HEK293 (cell line): ENCODE data around the gene IGF2BP1.

Experiments
- CTCF ChIA-PET: fragments of 350-600 bp; formaldehyde crosslinking; extraction: SDS; loops from one replicate; lab custom pipeline; 2021; ENCODE audit warnings: antibody characterized with exemption; lab: Yijun Ruan, JAX
- POLR2A ChIA-PET: fragments of 300-600 bp; formaldehyde crosslinking; extraction: SDS; loops from one replicate; lab custom pipeline; 2020; ENCODE audit warnings: antibody characterized with exemption, inconsistent platforms; lab: Yijun Ruan, JAX
- H3K27ac ChIP-seq: fragments of 200-500 bp; sonication (Bioruptor generic); 2 replicates; pipeline ENCODE4 v1.5.1; 2014; ENCODE audit warnings: low read depth, low read length, control low read depth, inconsistent platforms; ENCODE audit errors: extremely low read depth
- H3K36me3 ChIP-seq, 2 experiments: fragments of 200-500 bp in 1 of 2; sonication (Bioruptor generic) in 1 of 2; 1 replicate in 1 of 2; 2 replicates in 1 of 2; pipeline ENCODE4 v1.5.1; 2014 to 2017; ENCODE audit warnings: inconsistent platforms in 2 of 2, low read length in 2 of 2; ENCODE audit not compliant: control insufficient read depth in 2 of 2, insufficient read depth in 1 of 2
- H3K4me1 ChIP-seq: fragments of 200-500 bp; sonication (Bioruptor generic); 2 replicates; pipeline ENCODE4 v1.5.1; 2014; ENCODE audit warnings: mild to moderate bottlenecking, low read length, inconsistent platforms; ENCODE audit not compliant: control insufficient read depth, insufficient read depth
- H3K4me3 ChIP-seq: 2 replicates; pipeline ENCODE4 v1.5.1; 2011; ENCODE audit warnings: low read depth, mild to moderate bottlenecking, control low read depth, low read length, moderate library complexity
- H3K9me3 ChIP-seq: fragments of 200-500 bp; sonication (Bioruptor generic); 2 replicates; pipeline ENCODE4 v1.5.1; 2014; ENCODE audit warnings: low read depth, low read length, inconsistent platforms; ENCODE audit not compliant: control insufficient read depth, insufficient read depth
- GLIS2 ChIP-seq: fragments of 450-650 bp; formaldehyde crosslinking; IDR thresholded peaks from 2 replicates; pipeline ENCODE4 v1.5.1; 2016; ENCODE audit warnings: missing biosample characterization, missing genetic modification characterization
- PRDM6 ChIP-seq: fragments of 450-650 bp; formaldehyde crosslinking; IDR thresholded peaks from 2 replicates; pipeline ENCODE4 v1.5.1; 2017; ENCODE audit warnings: missing biosample characterization, missing genetic modification characterization
- REPIN1 ChIP-seq: fragments of 450-650 bp; formaldehyde crosslinking; IDR thresholded peaks from 2 replicates; pipeline ENCODE4 v1.5.1; 2017; ENCODE audit warnings: missing biosample characterization, missing genetic modification characterization, low read depth
- SP2 ChIP-seq: fragments of 450-650 bp; formaldehyde crosslinking; IDR thresholded peaks from 2 replicates; pipeline ENCODE4 v1.5.1; 2016; ENCODE audit warnings: missing biosample characterization, missing genetic modification characterization
- WT1 ChIP-seq: fragments of 450-650 bp; formaldehyde crosslinking; IDR thresholded peaks from 2 replicates; pipeline ENCODE4 v1.5.1; 2016; ENCODE audit warnings: missing biosample characterization, missing genetic modification characterization
- ZNF121 ChIP-seq: fragments of 450-650 bp; formaldehyde crosslinking; IDR thresholded peaks from 2 replicates; pipeline ENCODE4 v1.5.1; 2016; ENCODE audit warnings: missing biosample characterization, missing genetic modification characterization
- ZNF133 ChIP-seq: fragments of 450-650 bp; formaldehyde crosslinking; IDR thresholded peaks from 2 replicates; pipeline ENCODE4 v1.5.1; 2016; ENCODE audit warnings: missing biosample characterization, missing genetic modification characterization
- ZNF140 ChIP-seq: fragments of 450-650 bp; formaldehyde crosslinking; IDR thresholded peaks from 2 replicates; pipeline ENCODE4 v1.5.1; 2016; ENCODE audit warnings: missing biosample characterization, missing genetic modification characterization
- ZNF211 ChIP-seq: fragments of 450-650 bp; formaldehyde crosslinking; IDR thresholded peaks from 2 replicates; pipeline ENCODE4 v1.5.1; 2016; ENCODE audit warnings: low read depth, missing biosample characterization, missing genetic modification characterization
- ZNF350 ChIP-seq: fragments of 450-650 bp; formaldehyde crosslinking; IDR thresholded peaks from 2 replicates; pipeline ENCODE4 v1.5.0; 2017; ENCODE audit warnings: missing biosample characterization, mild to moderate bottlenecking, missing genetic modification characterization
- ZNF426 ChIP-seq: fragments of 450-650 bp; formaldehyde crosslinking; IDR thresholded peaks from 2 replicates; pipeline ENCODE4 v1.5.1; 2017; ENCODE audit warnings: missing biosample characterization, missing genetic modification characterization, mild to moderate bottlenecking, inconsistent platforms, moderate library complexity
- ZNF449 ChIP-seq: fragments of 450-650 bp; formaldehyde crosslinking; IDR thresholded peaks from 2 replicates; pipeline ENCODE4 v1.5.1; 2017; ENCODE audit warnings: missing biosample characterization, mild to moderate bottlenecking, missing genetic modification characterization, moderate library complexity
- ZNF548 ChIP-seq: fragments of 450-650 bp; formaldehyde crosslinking; IDR thresholded peaks from 2 replicates; pipeline ENCODE4 v1.5.1; 2016; ENCODE audit warnings: missing biosample characterization, missing genetic modification characterization
- ZNF580 ChIP-seq: fragments of 450-650 bp; formaldehyde crosslinking; IDR thresholded peaks from 2 replicates; pipeline ENCODE4 v1.5.1; 2016; ENCODE audit warnings: missing biosample characterization, missing genetic modification characterization
- ZNF624 ChIP-seq: fragments of 450-650 bp; formaldehyde crosslinking; IDR thresholded peaks from 2 replicates; pipeline ENCODE4 v1.5.1; 2017; ENCODE audit warnings: missing biosample characterization, missing genetic modification characterization
- ZNF660 ChIP-seq: fragments of 450-650 bp; IDR thresholded peaks from 2 replicates; pipeline ENCODE4 v1.5.1; 2018; ENCODE audit warnings: missing biosample characterization, mild to moderate bottlenecking, missing genetic modification characterization
- ZSCAN16 ChIP-seq: fragments of 450-650 bp; formaldehyde crosslinking; IDR thresholded peaks from 2 replicates; pipeline ENCODE4 v1.5.1; 2016; ENCODE audit warnings: missing biosample characterization, missing genetic modification characterization
- ZSCAN23 ChIP-seq: fragments of 450-650 bp; formaldehyde crosslinking; IDR thresholded peaks from 2 replicates; pipeline ENCODE4 v1.5.1; 2016; ENCODE audit warnings: missing biosample characterization, missing genetic modification characterization
- ZSCAN4 ChIP-seq: fragments of 450-650 bp; formaldehyde crosslinking; IDR thresholded peaks from 2 replicates; pipeline ENCODE4 v1.5.1; 2017; ENCODE audit warnings: missing biosample characterization, missing genetic modification characterization

Gene IGF2BP1

GRCh38 chr17:49038138-49038537, 41.0 kb downstream of the IGF2BP1 start:
- TF ChIP-seq SP2 (no peak), ZSCAN4 (tag by site-specific recombination) (no peak), WT1 (tag by site-specific recombination) (no peak), ZNF580 (tag by site-specific recombination) (no peak)
- no peak overlapping the region for H3K4me3 ChIP-seq
- peaks cover 77 to 94% of the 10 kb centered on the region in 2 experiments for H3K36me3 ChIP-seq
- ChIA-PET CTCF (interaction anchor here (0.5 to 0.7 kb wide), 5 partner anchors 37 to 190 kb away, joined by 3 to 5 read pairs (median 3); no protein-coding TSS in a partner anchor), POLR2A (no interaction called here)
- no peak overlapping the region for H3K27ac ChIP-seq
- H3K9me3 ChIP-seq, result no peaks in the 10 kb centered on the region
- no peaks in the 10 kb centered on the region for H3K4me1 ChIP-seq

GRCh38 chr17:49038544-49038943, 41.4 kb downstream of the IGF2BP1 start:
- peaks cover 77 to 95% of the 10 kb centered on the region in 2 experiments for H3K36me3 ChIP-seq
- ChIA-PET CTCF (interaction anchor here (0.6 kb wide), 1 partner anchor 113 kb away, joined by 3 read pairs; no protein-coding TSS in a partner anchor), POLR2A (interaction anchor here (0.8 kb wide), 1 partner anchor 10 kb away, joined by 7 read pairs; no protein-coding TSS in a partner anchor)
- no peaks in the 10 kb centered on the region for H3K9me3 ChIP-seq
- H3K4me1 ChIP-seq, result no peaks in the 10 kb centered on the region
- TF ChIP-seq GLIS2 (tag by site-specific recombination), result no peak
- no peak for TF ChIP-seq ZNF426 (tag by site-specific recombination)
- no peak for TF ChIP-seq ZNF449 (tag by site-specific recombination)
- TF ChIP-seq PRDM6 (tag by site-specific recombination), result no peak
- TF ChIP-seq REPIN1 (tag by site-specific recombination), result no peak
- no peak for TF ChIP-seq ZNF548
- TF ChIP-seq ZSCAN16 (tag by site-specific recombination), result no peak
- no peak for TF ChIP-seq ZNF121 (tag by site-specific recombination)
- no peak for TF ChIP-seq ZNF350 (tag by site-specific recombination)
- no peak for TF ChIP-seq ZNF660 (tag by site-specific recombination)
- TF ChIP-seq ZNF211 (tag by site-specific recombination), result no peak
- no peak for TF ChIP-seq ZSCAN23 (tag by site-specific recombination)
- TF ChIP-seq ZNF624 (tag by site-specific recombination), result no peak
- no peak for TF ChIP-seq ZNF140 (tag by site-specific recombination)
- TF ChIP-seq ZNF133 (tag by site-specific recombination), result no peak
- no peak overlapping the region for H3K27ac ChIP-seq
- H3K4me3 ChIP-seq, result no peak overlapping the region
